SK-N-MC (cell line): ENCODE results near the gene AATF.

Experiments
- DNase-seq: peaks from one replicate; pipeline ENCODE4 v3.0.0-alpha.2; 2011; ENCODE audit warnings: low read depth, low spot score
- H3K27ac ChIP-seq: fragments of 200-600 bp; sonication (generic); 2 replicates; pipeline ENCODE4 v1.5.1; 2016; ENCODE audit warnings: mixed run types
- H3K36me3 ChIP-seq: fragments of 200-600 bp; sonication (generic); 2 replicates; pipeline ENCODE4 v1.6.1; 2017; ENCODE audit warnings: antibody characterized with exemption, low read length, mixed read lengths; ENCODE audit not compliant: insufficient read depth
- H3K4me3 ChIP-seq: fragments of 200-600 bp; sonication (generic); 2 replicates; pipeline ENCODE4 v1.5.1; 2016
- H3K9ac ChIP-seq: fragments of 200-600 bp; sonication (generic); 2 replicates; pipeline ENCODE4 v1.8.0; 2017; ENCODE audit warnings: mixed run types, mixed read lengths; ENCODE audit not compliant: insufficient read length
- H3K9me3 ChIP-seq: fragments of 200-600 bp; sonication (generic); 2 replicates; pipeline ENCODE4 v1.6.1; 2017; ENCODE audit warnings: low read depth, mild to moderate bottlenecking, antibody characterized with exemption, low read length, moderate library complexity, mixed read lengths
- EZH2 ChIP-seq: fragments of 200-600 bp; sonication (generic); IDR thresholded peaks from one replicate; pipeline ENCODE4 v1.6.1; 2017; ENCODE audit warnings: antibody characterized with exemption
- FOXP2 ChIP-seq: optimal IDR thresholded peaks from 2 replicates; pipeline ENCODE3; 2011; ENCODE audit warnings: mild to moderate bottlenecking, moderate library complexity; ENCODE audit not compliant: insufficient read depth; ENCODE audit errors: extremely low read length, control extremely low read depth
- POLR2AphosphoS5 ChIP-seq: IDR thresholded peaks from 2 replicates; pipeline ENCODE4 v1.6.1; 2012; ENCODE audit warnings: mild to moderate bottlenecking, low read depth, low read length, borderline replicate concordance

The AATF gene

DNA sequence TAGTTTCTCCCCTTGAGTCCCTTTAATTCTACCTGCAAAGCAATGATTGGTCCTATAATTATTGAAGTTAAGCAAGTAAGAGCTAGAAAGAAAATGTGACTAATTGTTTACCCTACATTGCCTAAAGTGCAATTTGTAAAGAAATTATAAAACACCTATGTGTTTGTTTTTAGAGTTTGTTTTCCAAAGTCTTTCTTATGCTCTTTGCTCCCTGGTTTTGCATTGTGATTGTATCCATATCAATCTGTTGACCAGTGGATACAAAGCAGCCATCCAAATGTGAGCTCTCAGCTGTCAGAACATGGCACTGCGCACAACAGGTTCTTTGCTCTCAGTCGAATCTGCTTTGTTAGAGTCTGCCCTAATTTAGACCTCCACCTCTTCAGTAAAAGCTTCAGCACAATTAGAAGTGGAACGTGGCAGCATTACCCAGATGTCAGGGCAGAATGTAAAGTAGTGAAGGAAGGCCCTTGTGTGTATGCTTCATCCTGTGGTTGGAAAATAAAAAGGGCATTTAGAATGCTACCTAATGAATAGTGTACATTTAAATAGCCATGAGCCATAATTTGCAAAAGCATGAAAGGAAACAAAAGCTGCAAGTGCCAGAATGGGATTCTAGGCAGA is 70.5 kb downstream of the AATF start:
- TF ChIP-seq POLR2AphosphoS5: no peak
- TF ChIP-seq FOXP2: no peak
- TF ChIP-seq EZH2: no peak
- H3K27ac ChIP-seq: no peak overlapping the region
- no peak for DNase-seq
- H3K4me3 ChIP-seq: no peak overlapping the region
- no peak overlapping the region for H3K9ac ChIP-seq
- 0 out of 2 replicates have a peak, but pooled peaks cover 12% of the 10 kb centered on the region for H3K36me3 ChIP-seq
- H3K9me3 ChIP-seq: no peaks in the 10 kb centered on the region

DNA sequence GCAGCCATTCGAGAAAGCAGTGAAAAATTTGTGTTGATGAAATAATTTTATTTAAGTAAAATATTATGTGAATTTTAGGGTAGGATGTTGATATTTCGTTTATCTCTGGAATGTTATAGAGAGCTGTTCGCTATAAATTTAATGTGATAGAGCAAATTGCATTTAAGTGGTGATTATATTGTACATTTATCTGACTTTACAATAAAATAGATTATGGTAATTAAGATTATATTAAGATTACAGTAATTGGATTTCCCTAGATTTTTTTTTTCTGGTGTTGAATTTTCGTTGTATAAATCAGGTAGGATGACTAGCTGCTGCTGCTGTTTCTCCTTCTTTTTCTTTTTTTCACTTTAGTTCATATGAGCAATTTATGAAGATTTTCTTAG is 71.0 kb downstream of the AATF start:
- no peak overlapping the region for H3K9ac ChIP-seq
- H3K36me3 ChIP-seq: 0 out of 2 replicates have a peak, but pooled peaks cover 14% of the 10 kb centered on the region

DNA sequence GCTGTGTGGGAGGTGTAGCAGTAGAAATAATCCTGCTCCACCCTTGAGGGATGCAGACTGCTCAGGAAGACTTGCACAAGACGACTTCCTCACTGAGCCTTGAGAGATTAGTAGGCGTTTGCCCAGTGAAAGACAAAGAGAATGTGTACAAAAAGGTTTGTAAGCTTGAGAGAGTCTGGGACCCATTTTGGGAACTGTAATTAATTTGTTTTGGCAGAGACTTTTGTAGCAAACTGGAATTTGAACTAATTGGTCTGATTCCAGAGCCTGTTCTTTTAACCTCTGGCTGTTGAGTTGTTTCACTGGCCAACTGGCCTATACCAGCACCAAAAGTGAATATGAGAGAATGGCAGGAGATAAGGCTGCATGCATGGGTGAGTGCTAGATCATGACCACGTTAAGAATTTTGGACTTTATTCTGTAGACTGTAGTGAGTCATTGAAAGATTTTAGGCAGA is 75.5 kb downstream of the AATF start:
- Histone ChIP-seq H3K36me3 (peaks cover 12% of the 10 kb centered on the region; the same call in 1 of the 2 replicates), H3K9ac (no peak overlapping the region), H3K4me3 (no peak overlapping the region), H3K27ac (no peak overlapping the region), H3K9me3 (no peaks in the 10 kb centered on the region)
- DNase-seq: no peak
- TF ChIP-seq FOXP2 (no peak), EZH2 (no peak), POLR2AphosphoS5 (no peak)

More for the DNA sequence above, 71.0 kb downstream of the AATF start:
- Histone ChIP-seq H3K27ac (no peak overlapping the region), H3K9me3 (no peaks in the 10 kb centered on the region), H3K4me3 (no peak overlapping the region)
- no peak for DNase-seq
- TF ChIP-seq FOXP2 (no peak), EZH2 (no peak), POLR2AphosphoS5 (no peak)

DNA sequence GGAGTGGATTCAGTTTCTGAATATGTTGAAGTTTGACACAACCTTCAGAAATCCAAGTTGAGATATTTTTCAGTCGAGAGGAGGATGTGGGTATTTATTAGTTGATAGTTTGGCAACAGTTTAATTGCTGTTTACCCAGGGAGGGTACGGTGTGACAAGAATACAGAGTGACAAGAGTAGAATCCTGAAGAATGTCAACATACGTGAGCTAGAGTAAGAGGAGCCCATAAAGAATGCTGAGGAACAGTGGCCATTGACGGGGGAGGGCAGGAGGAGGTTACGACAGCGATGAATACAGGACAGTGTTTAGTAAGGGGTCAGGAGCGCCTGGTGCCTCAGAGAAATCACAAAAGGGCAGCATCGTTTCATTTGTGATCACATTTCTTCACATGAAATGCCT is 76.5 kb downstream of the AATF start:
- Histone ChIP-seq H3K9ac (no peak overlapping the region), H3K36me3 (peaks cover 10% of the 10 kb centered on the region; the same call in 1 of the 2 replicates), H3K27ac (no peak overlapping the region), H3K4me3 (no peak overlapping the region), H3K9me3 (no peaks in the 10 kb centered on the region)
- no peak for DNase-seq
- TF ChIP-seq FOXP2 (no peak), POLR2AphosphoS5 (no peak), EZH2 (no peak)

DNA sequence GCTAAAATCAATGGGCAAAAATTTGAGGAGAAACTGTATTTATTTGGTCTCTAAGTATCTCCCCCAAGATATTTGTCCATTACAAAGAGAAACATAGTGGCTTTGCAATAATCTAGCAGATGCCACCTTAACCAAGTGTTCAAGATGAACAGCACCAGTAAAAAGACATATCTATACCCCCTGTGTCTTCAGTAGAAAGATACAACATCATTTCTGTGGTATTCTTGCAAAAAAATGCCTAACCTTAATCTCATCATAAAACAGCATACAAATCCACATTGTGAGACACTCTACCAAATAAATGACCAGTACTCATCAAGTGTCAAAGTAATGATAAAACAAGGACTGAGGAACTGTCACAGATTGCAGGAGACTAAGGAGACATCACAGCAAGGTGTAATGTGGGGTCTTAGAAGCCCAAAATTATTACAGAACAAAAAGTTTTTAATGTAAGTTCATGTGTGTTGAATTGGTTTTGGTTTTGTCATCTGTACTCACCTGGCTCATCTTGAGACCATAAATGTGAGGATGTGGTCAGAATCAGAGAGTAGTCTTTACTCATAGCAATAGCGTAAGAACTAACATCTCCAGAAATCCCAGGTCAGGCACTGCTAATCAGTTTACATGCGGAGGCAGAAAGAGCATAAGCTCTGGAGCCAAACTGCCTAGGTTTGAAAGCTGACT is 77.2 kb downstream of the AATF start:
- Histone ChIP-seq H3K9ac (no peak overlapping the region), H3K27ac (no peak overlapping the region), H3K4me3 (no peak overlapping the region), H3K9me3 (no peaks in the 10 kb centered on the region), H3K36me3 (peaks cover 12% of the 10 kb centered on the region; the same call in 1 of the 2 replicates)
- TF ChIP-seq FOXP2: no peak
- DNase-seq: no peak

DNA sequence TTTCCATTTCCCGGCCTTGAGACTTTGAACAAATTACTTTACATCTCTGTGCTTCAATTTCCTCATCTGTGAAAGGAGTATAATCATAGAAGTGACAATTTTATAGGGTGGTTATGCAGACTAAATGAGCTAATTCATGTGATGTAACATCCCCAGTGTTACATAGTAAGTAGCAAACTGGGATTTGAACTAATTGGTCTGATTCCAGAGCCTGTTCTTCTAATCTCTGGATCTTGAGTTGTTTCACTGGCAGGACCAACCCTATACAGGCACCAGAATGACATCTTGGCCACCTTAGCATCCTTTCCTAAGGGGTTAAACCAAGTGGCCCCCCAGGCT is 77.7 kb downstream of the AATF start:
- TF ChIP-seq FOXP2: no peak
- TF ChIP-seq EZH2: no peak
- no peak for TF ChIP-seq POLR2AphosphoS5
- H3K4me3 ChIP-seq: no peak overlapping the region
- no peak overlapping the region for H3K9ac ChIP-seq
- H3K27ac ChIP-seq: no peak overlapping the region
- peaks cover 17% of the 10 kb centered on the region; the same call in 1 of the 2 replicates for H3K36me3 ChIP-seq
- DNase-seq: no peak
- H3K9me3 ChIP-seq: no peaks in the 10 kb centered on the region

DNA sequence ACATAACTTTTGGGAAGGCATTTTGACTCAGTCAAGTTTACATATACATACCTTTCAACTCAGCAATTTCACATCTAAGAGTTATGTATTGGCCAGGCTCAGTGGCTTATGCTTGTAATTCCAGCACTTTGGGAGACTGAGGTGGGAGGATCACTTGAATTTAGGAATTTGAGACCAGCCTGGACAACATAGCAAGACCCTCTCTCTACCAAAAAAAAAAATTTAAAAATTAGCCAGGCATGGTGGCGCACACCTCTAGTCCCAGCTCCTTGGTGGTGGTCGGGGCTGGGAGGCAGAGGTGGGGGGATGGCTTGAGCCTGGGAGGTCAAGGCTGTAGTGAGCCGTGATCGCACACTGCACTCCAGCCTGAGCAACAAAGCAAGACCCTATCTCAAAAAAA is 79.3 kb downstream of the AATF start:
- Histone ChIP-seq H3K9ac (no peak overlapping the region), H3K36me3 (peaks cover 28% of the 10 kb centered on the region)

DNA sequence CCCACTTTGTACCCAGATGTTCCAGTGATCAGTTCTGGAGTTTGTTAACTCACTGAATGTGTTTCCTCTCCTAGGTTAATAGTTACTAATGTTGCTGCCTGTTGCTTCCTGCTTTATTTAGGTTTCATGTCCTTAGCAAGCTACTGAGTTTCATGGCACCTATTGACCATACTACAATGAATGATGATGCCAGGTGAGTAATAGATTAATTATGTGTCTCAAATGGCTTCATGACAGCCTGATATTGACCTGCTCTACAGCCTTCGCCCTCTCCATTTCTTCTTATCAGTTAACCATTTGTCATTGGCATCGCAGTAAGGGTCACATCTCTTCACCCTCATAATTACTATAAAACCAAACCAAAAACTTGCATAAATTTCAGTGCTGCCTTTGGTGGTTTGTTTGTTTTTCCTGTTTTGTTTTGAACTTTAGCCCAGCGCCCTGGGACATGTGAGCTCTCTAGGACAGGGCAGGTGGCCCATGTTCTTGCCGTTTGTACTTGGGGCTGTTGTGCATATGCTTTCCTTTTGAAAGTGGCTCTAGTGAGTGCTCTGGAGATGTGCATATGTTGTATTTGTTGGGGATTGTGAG is 82.8 kb downstream of the AATF start:
- Histone ChIP-seq H3K9ac (no peak overlapping the region), H3K27ac (no peak overlapping the region), H3K36me3 (peaks cover 28% of the 10 kb centered on the region), H3K9me3 (no peaks in the 10 kb centered on the region; the same call in 1 of the 2 replicates), H3K4me3 (no peak overlapping the region)
- DNase-seq: no peak
- TF ChIP-seq FOXP2: no peak

More for the DNA sequence above, 79.3 kb downstream of the AATF start:
- DNase-seq: no peak
- H3K27ac ChIP-seq: no peak overlapping the region
- no peak for TF ChIP-seq EZH2
- no peak for TF ChIP-seq FOXP2
- TF ChIP-seq POLR2AphosphoS5: no peak
- no peak overlapping the region for H3K4me3 ChIP-seq
- H3K9me3 ChIP-seq: no peaks in the 10 kb centered on the region; the same call in 1 of the 2 replicates
